ENCODE measurements around the gene GLT8D1.
"Not testable (repeated sequence)": the region's sequence is repeated elsewhere in the genome, so short reads cannot be mapped to it uniquely, and the experiment has no call there.

Gene GLT8D1

DNA sequence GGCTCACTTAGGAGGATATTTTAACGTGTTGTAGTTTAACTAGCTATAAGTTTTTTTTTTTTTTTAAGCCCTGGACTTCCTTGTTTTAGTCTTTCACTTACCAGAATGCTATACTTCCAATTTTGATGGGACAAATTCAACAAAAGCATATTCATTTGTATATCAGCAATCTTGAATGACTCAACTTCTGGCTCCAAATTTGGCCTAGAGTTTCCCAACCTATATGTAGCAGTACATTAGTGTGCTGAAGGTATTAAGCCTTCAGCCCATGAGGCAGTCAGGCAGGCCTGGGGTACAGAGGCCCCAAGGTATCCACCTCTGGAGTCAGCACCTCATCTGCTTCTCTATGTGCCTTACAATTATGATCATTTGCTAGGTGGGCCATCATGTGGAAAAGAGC is 25.8 kb downstream of the GLT8D1 start:
- DNase-seq = no peak

GRCh38 chr3:52679199-52679538 is 26.4 kb downstream of the GLT8D1 start:
- DNase-seq = no peak

DNA sequence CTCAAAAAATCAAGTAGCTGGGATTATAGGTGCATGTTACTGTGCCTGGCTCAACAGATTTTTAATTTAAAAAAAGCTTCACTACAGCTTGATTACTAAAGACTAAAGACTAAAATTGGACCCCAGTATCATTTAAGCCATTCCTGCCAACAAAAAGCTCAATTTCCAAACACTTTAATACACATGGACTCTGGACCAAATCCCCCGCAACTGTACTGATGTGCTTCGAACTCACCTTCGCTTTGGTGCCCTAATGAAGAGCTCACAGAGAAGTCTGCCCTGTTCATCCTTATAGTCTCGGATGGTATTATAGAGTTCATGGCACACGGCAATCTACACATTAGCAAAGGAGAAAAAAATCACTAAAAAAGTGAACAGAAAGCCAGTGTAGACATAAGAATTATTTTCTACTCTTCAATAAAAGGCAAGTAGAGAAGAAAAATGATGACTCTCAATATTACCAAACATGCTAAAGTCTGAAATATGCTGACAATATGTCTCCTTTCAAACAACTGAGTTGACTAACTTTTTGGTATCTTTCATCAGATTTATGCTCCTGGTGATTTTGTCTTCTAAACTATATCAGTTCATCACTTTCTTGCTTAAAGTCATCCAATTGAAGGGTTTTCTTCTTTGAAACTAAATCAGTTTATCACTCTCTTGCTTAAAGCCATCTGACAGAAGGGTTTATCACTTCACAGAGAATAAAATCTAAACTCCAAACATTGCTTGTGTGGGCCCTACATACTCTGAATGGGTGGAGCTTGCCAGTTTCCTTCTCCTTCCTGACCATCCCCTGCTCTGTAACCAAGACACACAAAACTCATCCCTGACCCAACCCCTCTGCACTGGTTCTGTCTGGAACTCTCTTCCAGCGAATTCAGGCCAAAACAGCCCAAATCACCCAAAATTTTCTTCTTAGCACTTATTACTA is 27.1 kb downstream of the GLT8D1 start:
- no peak for DNase-seq

- DNase-seq = not testable (repeated sequence)
Observed at GRCh38 chr3:52676201-52676600, 29.4 kb downstream of the GLT8D1 start.

DNA sequence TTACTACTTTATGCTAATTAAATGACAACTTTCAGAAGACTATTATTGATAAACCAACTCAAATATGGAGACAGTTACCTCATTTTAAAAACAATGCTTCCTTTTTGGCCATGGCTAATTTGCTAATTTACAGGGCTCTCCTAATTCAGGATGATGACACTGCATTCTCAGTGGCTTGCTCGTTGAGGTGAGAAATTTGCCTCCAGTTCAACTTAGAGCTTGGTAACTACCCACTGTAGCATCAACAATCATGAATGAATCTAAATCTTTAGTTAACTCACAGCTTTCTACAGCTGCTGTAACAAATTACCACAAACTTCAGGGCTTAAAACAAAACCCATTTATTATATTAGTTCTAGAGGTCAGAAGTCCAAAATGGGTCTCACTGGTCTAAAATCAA is 33.9 kb downstream of the GLT8D1 start:
- DNase-seq = no peak

- DNase-seq = no peak
Observed at GRCh38 chr3:52670621-52671521, 34.7 kb downstream of the GLT8D1 start.

DNA sequence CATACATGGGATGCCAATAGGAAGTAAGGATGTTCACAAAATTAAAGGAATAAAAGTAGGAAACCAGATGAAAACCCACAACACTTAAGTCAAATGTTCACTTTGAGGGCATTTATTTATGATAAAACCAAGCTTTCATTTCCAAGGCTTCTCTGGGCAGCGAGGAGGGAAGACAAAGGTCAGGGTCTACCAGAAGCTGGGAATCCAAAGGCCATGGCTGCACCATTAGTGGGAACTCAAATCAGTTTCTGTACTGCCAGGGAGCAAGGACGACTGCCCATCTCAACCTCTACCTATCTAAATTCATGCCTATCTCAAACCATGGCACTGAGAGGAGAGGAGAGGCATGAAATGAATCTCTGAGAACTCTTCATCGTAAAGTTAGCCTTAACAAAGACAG is 42.5 kb downstream of the GLT8D1 start:
- no peak for DNase-seq

DNA sequence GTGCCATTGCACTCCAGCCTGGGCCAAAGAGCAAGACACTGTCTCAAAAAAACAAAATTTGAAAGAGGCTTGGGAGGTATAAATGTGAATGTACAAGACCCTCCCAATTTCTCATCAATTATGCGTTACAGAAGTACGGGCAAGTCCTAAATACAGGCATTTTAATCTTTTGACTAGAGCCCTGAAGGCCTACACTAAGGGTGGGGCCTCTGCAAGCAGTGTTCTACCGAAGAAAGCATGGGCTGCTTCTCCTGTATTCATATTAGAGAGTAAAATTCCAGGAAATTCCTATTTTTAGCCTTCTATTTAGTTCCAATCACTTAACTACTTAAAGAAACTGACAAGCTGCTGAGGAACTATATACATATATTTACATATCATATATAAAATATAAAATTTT is 45.5 kb downstream of the GLT8D1 start:
- DNase-seq = no peak

DNA sequence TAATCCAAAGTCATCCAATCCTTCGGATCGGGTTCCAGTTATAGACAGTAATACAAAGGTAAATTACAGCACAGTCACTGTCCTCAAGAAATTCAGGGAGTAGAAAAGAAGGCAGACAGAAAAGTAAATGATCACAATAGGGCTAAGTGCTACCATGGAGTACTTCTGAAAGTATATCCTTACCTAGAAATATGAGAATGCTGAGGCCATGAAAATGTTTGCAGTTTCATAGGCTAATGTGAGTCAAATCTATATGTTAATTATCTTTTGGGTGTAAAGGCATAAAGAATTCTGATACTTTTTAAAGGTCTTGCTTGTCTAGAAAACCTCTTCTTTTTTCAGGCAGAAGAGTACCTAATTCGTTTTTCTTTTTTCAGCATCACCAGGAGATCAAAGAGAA is 49.7 kb downstream of the GLT8D1 start:
- no peak for DNase-seq

DNA sequence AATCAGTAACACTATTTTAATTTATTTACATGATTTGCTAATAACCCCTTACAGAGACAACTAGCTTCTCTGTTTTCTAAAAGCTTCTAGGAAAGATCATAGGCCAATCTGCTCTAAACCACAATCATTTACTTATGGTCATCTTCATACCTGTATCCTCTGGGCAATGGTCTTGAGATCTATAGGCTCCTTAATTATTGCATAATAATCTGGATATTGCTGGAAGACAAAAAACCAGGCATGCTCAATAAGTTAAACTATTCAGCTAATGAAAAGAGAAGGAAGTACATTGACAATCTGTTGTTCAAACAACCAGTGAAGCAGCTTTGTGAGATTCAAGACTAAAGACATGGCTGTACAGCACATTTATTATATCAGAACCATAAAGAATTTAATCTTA is 54.0 kb downstream of the GLT8D1 start:
- no peak for DNase-seq

DNA sequence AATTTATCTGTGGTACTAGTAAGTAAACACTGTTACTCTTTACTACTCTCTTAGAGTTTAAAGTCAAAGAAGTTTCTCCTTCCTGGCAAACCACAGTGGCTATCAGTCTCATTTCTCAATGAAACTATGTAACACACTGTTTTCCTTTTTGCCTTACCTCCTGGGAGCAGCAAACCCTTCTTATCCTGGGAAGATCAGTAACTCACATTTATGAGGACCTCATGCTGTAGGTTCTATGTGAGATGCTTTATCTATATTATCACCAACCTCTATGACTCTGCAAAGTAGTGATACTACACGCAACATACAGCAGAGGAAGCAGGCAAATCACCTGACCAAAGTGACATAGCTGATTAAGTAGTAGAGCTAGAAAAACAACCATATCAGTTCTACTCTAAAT is 55.2 kb downstream of the GLT8D1 start:
- no peak for DNase-seq

- no peak for DNase-seq
Observed at GRCh38 chr3:52649461-52650210, 56.0 kb downstream of the GLT8D1 start.

GRCh38 chr3:52645549-52645948 is 60.0 kb downstream of the GLT8D1 start:
- no peak for DNase-seq
